IMR-90 (cell line): Measurements from ENCODE around the gene ALAD. TPM values are rescaled to one million over a fixed set of nuclear protein-coding genes. Genes with fewer than 3 reads are reported as not detected.

Experiments used
- ATAC-seq: fragments of 200-7000 bp; cut with Tn5 transposase; 2 replicates; pipeline ENCODE4 v1.9.1; 2020; ENCODE audit warnings: low read depth, mild to moderate bottlenecking, moderate library complexity
- BruUV-seq: library from RNA; stranded (reverse); fragments of 400-500 nt; replicated peaks from 2 replicates; lab custom pipeline; 2021; lab: Mats Ljungman, UMichigan
- CTCF ChIA-PET: fragments of 300-600 bp; formaldehyde crosslinking; extraction: SDS; loops from one replicate; lab custom pipeline; 2021; ENCODE audit warnings: antibody characterized with exemption; lab: Yijun Ruan, JAX
- POLR2A ChIA-PET: fragments of 300-600 bp; sonication (Branson Sonifier 250); formaldehyde crosslinking; loops from one replicate; lab custom pipeline; 2022; ENCODE audit warnings: antibody characterized with exemption; ENCODE audit not compliant: unreplicated experiment; lab: Charles Lee
- DNase-seq: peaks from one replicate; pipeline ENCODE4 v3.0.0; 2013
- H2AFZ ChIP-seq: replicated peaks from 2 replicates; pipeline ENCODE3; 2013; ENCODE audit warnings: low read length, mild to moderate bottlenecking; ENCODE audit not compliant: poor library complexity
- H2AK5ac ChIP-seq: 2 replicates; pipeline ENCODE4 v1.6.1; 2013; ENCODE audit warnings: low read depth, low read length, inconsistent platforms
- H2AK9ac ChIP-seq: replicated peaks from 2 replicates; pipeline ENCODE3; 2013; ENCODE audit warnings: mild to moderate bottlenecking, low read depth, low read length, moderate library complexity; ENCODE audit not compliant: poor library complexity
- H2BK120ac ChIP-seq: 2 replicates; pipeline ENCODE4 v1.6.1; 2013; ENCODE audit warnings: low read depth, low read length, inconsistent platforms
- H2BK15ac ChIP-seq: 3 replicates; pipeline ENCODE4 v1.6.1; 2013; ENCODE audit warnings: low read depth, low read length, inconsistent platforms
- H2BK20ac ChIP-seq: 2 replicates; pipeline ENCODE4 v1.6.1; 2013; ENCODE audit warnings: low read depth, mild to moderate bottlenecking, inconsistent platforms, low read length, moderate library complexity
- H2BK5ac ChIP-seq: 2 replicates; pipeline ENCODE4 v1.6.1; 2013; ENCODE audit warnings: mild to moderate bottlenecking, low read depth, low read length, inconsistent platforms; ENCODE audit not compliant: poor library complexity, severe bottlenecking
- H3K14ac ChIP-seq: replicated peaks from 2 replicates; pipeline ENCODE4 v1.6.1; 2013; ENCODE audit warnings: low read depth, low read length, inconsistent platforms
- H3K18ac ChIP-seq: 2 replicates; pipeline ENCODE4 v1.6.1; 2013; ENCODE audit warnings: low read depth, low read length, control low read depth
- H3K23ac ChIP-seq: 2 replicates; pipeline ENCODE4 v1.6.1; 2013; ENCODE audit warnings: low read depth, low read length, inconsistent platforms
- H3K27ac ChIP-seq: 2 replicates; pipeline ENCODE4 v1.5.1; 2013; ENCODE audit warnings: mild to moderate bottlenecking, control low read depth, low read length; ENCODE audit not compliant: insufficient read depth
- H3K27me3 ChIP-seq: 2 replicates; pipeline ENCODE4 v1.6.1; 2013; ENCODE audit warnings: low read length; ENCODE audit not compliant: control insufficient read depth, insufficient read depth
- H3K36me3 ChIP-seq: 2 replicates; pipeline ENCODE4 v1.6.1; 2013; ENCODE audit warnings: low read length, mixed read lengths; ENCODE audit not compliant: control insufficient read depth, insufficient read depth
- H3K4ac ChIP-seq: 2 replicates; pipeline ENCODE4 v1.6.1; 2013; ENCODE audit warnings: low read depth, low read length, inconsistent platforms
- H3K4me1 ChIP-seq: 2 replicates; pipeline ENCODE4 v1.6.1; 2013; ENCODE audit warnings: low read length, mixed read lengths; ENCODE audit not compliant: control insufficient read depth, insufficient read depth
- H3K4me2 ChIP-seq: 2 replicates; pipeline ENCODE4 v1.6.1; 2013; ENCODE audit warnings: low read depth, mild to moderate bottlenecking, control low read depth, low read length, moderate library complexity
- H3K4me3 ChIP-seq: 2 replicates; pipeline ENCODE4 v1.5.1; 2013; ENCODE audit warnings: low read depth, mild to moderate bottlenecking, control low read depth, low read length, moderate library complexity; ENCODE audit not compliant: insufficient read depth
- H3K56ac ChIP-seq: 2 replicates; pipeline ENCODE4 v1.6.1; 2013; ENCODE audit warnings: low read length, inconsistent platforms; ENCODE audit not compliant: insufficient read depth; ENCODE audit errors: extremely low read depth
- H3K79me1 ChIP-seq, 2 experiments: 2 replicates each; pipeline ENCODE4 v1.6.1; 2013; ENCODE audit warnings: low read length in 2 of 2, inconsistent platforms in 1 of 2, low read depth in 1 of 2
- H3K9ac ChIP-seq: 2 replicates; pipeline ENCODE4 v1.6.1; 2013; ENCODE audit warnings: low read depth, low read length, control low read depth
- H3K9me1 ChIP-seq: 2 replicates; pipeline ENCODE4 v1.6.1; 2013; ENCODE audit warnings: low read length, inconsistent platforms; ENCODE audit not compliant: insufficient read depth
- H3K9me3 ChIP-seq: 2 replicates; pipeline ENCODE4 v1.6.1; 2013; ENCODE audit warnings: low read length; ENCODE audit not compliant: control insufficient read depth, insufficient read depth
- H4K20me1 ChIP-seq: 2 replicates; pipeline ENCODE4 v1.6.1; 2013; ENCODE audit warnings: low read length, inconsistent platforms; ENCODE audit not compliant: insufficient read depth
- H4K5ac ChIP-seq: 2 replicates; pipeline ENCODE4 v1.6.1; 2013; ENCODE audit warnings: mild to moderate bottlenecking, low read depth, low read length, control low read depth
- H4K8ac ChIP-seq, 2 experiments: 2 replicates each; pipeline ENCODE4 v1.6.1; 2013; ENCODE audit warnings: low read depth in 2 of 2, low read length in 2 of 2, control low read depth in 1 of 2, inconsistent platforms in 1 of 2
- H4K91ac ChIP-seq: 2 replicates; pipeline ENCODE4 v1.6.1; 2013; ENCODE audit warnings: low read depth, low read length, inconsistent platforms; ENCODE audit not compliant: insufficient read depth
- CEBPB ChIP-seq: IDR thresholded peaks from 2 replicates; pipeline ENCODE4 v1.6.1; 2012; ENCODE audit warnings: low read depth, low read length, improper control_type of control experiment
- CHD1 ChIP-seq: IDR thresholded peaks from 2 replicates; pipeline ENCODE4 v1.6.1; 2012; ENCODE audit warnings: low read depth, low read length, improper control_type of control experiment
- FOS ChIP-seq: fragments of 150-350 bp; IDR thresholded peaks from 2 replicates; pipeline ENCODE4 v1.6.1; 2016; ENCODE audit warnings: low read depth, low read length
- MAFK ChIP-seq: IDR thresholded peaks from 2 replicates; pipeline ENCODE4 v1.6.1; 2012; ENCODE audit warnings: low read depth, low read length, improper control_type of control experiment
- MAZ ChIP-seq: IDR thresholded peaks from 2 replicates; pipeline ENCODE4 v1.6.1; 2012; ENCODE audit warnings: low read depth, mild to moderate bottlenecking, low read length, improper control_type of control experiment, moderate library complexity, borderline replicate concordance
- MXI1 ChIP-seq: IDR thresholded peaks from 2 replicates; pipeline ENCODE4 v1.6.1; 2012; ENCODE audit warnings: low read depth, mild to moderate bottlenecking, low read length, moderate library complexity, borderline replicate concordance
- NFE2L2 ChIP-seq: fragments of 150-350 bp; IDR thresholded peaks from 2 replicates; pipeline ENCODE4 v1.6.1; 2016; ENCODE audit warnings: low read depth, mild to moderate bottlenecking, low read length
- POLR2A ChIP-seq: IDR thresholded peaks from 2 replicates; pipeline ENCODE4 v1.6.1; 2012; ENCODE audit warnings: mild to moderate bottlenecking, low read depth, low read length
- RAD21 ChIP-seq: IDR thresholded peaks from 2 replicates; pipeline ENCODE4 v1.6.1; 2012; ENCODE audit warnings: low read length, improper control_type of control experiment
- RCOR1 ChIP-seq: IDR thresholded peaks from 2 replicates; pipeline ENCODE4 v1.6.1; 2012; ENCODE audit warnings: mild to moderate bottlenecking, low read length, improper control_type of control experiment; ENCODE audit not compliant: insufficient replicate concordance
- RFX5 ChIP-seq: IDR thresholded peaks from 2 replicates; pipeline ENCODE4 v1.8.0; 2012; ENCODE audit warnings: low read depth, mild to moderate bottlenecking, low read length, moderate library complexity
- WGBS, 2 experiments: methylation state at CpG; one replicate each; pipeline versions ENCODE4 v1.1.5 to v1.1.7; 2013; ENCODE audit warnings: missing lambda C conversion rate in 2 of 2; ENCODE audit not compliant: insufficient read length in 1 of 2; ENCODE audit errors: extremely low coverage in 2 of 2; 5-methylcytosine and 5-hydroxymethylcytosine counted together
- dilution Hi-C: fragments of 300-500 bp; cut with HindIII; formaldehyde crosslinking; loops from one replicate; pipeline ENCODE4 v1.14.3; 2018; ENCODE audit warnings: low sequenced_read_pairs; ENCODE audit not compliant: unreplicated experiment
- in situ Hi-C: fragments of 300-500 bp; cut with MboI; formaldehyde crosslinking; loops from 3 replicates; pipeline ENCODE4 v1.14.3; 2019; ENCODE audit warnings: low sequenced_read_pairs, inconsistent platforms, mixed read lengths
- intact Hi-C: fragments of 100-400 bp; cut with micrococcal nuclease; formaldehyde crosslinking; loops from 2 replicates; pipeline ENCODE4 v1.10.0; 2022
- polyA plus RNA-seq, 3 experiments: library from polyadenylated mRNA; depleted of rRNA; stranded (reverse); fragments of >200 nt; gene quantifications; 2 replicates each; pipeline ENCODE4 v1.2.3, GENCODE V29; 2012; ENCODE audit warnings: low replicate concordance in 1 of 3
- total RNA-seq: library from RNA; depleted of rRNA; stranded (reverse); fragments of >200 nt; gene quantifications from 2 replicates; pipeline ENCODE4 v1.2.3, GENCODE V29; 2012
- TF ChIP-seq, protein P1 (sequence below): fragments of 150-350 bp; IDR thresholded peaks from 2 replicates; pipeline ENCODE4 v1.6.1; 2017; ENCODE audit warnings: mild to moderate bottlenecking, antibody characterized with exemption, low read length, low read depth
- TF ChIP-seq, protein P2 (sequence below): conservative IDR thresholded peaks from 2 replicates; pipeline ENCODE4 v1.5.1; 2012; ENCODE audit warnings: mild to moderate bottlenecking, low read depth, low read length, improper control_type of control experiment
- TF ChIP-seq, protein P3 (sequence below): fragments of 150-350 bp; IDR thresholded peaks from 2 replicates; pipeline ENCODE4 v1.6.1; 2016; ENCODE audit warnings: low read depth, mild to moderate bottlenecking, low read length, moderate library complexity, borderline replicate concordance

ALAD gene
- total and polyA plus RNA-seq, 2 of the 4 experiments (the other 2 are of a cell fraction) = 11.1 to 15.6 TPM

DNA sequence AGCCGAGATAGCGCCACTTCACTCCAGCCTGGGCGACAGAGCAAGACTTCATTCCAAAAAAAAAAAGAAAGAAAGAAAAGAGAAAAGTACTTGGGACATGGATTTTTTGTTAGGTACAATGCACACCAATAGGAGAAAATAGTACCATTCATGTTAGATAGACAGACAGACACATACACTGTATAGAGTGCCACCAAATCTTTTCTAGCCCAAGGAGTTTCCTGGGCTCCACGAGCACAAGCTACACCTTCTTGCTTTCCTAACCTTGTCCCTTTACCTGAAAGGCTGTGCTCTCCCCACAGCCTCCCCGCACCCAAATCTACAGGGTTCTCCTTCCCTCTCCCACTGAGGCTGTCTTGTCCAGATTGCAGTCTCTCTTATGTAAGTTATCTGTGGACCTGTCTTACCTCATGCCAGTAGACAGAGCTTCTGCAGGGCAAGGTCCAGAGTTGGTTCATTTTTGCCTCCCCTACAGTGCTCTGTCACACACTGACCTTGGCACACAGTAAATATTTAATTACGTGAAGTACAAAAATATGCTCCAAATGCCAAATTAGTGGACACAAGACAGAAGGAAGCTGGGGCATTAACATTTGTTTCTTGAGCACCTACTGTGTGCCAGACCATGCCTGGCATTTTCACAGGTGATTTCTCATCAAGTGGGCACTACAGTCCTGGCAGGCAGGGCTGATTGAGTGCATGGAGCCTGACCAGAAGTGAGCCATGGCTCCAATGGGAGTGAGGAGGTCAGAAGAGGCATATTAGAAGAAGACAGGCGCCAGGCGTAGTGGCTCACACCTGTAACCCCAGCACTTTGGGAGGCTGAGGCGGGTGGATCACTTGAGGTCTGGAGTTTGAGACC lies 5.9 kb downstream of the ALAD start:
- Histone ChIP-seq H2BK20ac (no peak overlapping the region), H3K27me3 (no peaks in the 10 kb centered on the region), H2BK15ac (no peak overlapping the region), H3K23ac (no peak overlapping the region), H4K5ac (no peak overlapping the region), H3K4me2 (no peak overlapping the region), H4K91ac (no peak overlapping the region), H4K20me1 (no peaks in the 10 kb centered on the region), H3K79me1 (peaks cover 19 to 33% of the 10 kb centered on the region in 2 experiments), H2BK120ac (no peak overlapping the region), H3K27ac (no peak overlapping the region), H3K9ac (no peak overlapping the region), H3K18ac (no peak overlapping the region), H3K14ac (no peak overlapping the region), H3K4me1 (peaks cover 6% of the 10 kb centered on the region), H3K4me3 (no peak overlapping the region), H3K9me3 (no peaks in the 10 kb centered on the region), H2AK5ac (no peak overlapping the region), H2AFZ (no peak overlapping the region), H3K4ac (no peak overlapping the region), H3K56ac (no peak overlapping the region), H2AK9ac (no peak overlapping the region), H3K9me1 (peaks cover 3% of the 10 kb centered on the region; the same call in 1 of the 2 replicates), H3K36me3 (peaks cover 26% of the 10 kb centered on the region), H2BK5ac (no peak overlapping the region), H4K8ac (no peak overlapping the region)
- ChIA-PET POLR2A (no interaction called here), CTCF (no interaction called here)
- WGBS, 2 experiments = 100% methylated on average over 3 of the region's 9 CpGs; no CpG with 5 or more reads in 1 of the 2 experiments
- DNase-seq = no peak
- BruUV-seq = no TSS peak
- TF ChIP-seq FOS (no peak), CHD1 (no peak), MAZ (no peak), CEBPB (no peak), RFX5 (no peak), MXI1 (no peak), POLR2A (no peak), MAFK (no peak), NFE2L2 (no peak), RCOR1 (no peak), RAD21 (no peak)
- TF ChIP-seq, protein P1, sequence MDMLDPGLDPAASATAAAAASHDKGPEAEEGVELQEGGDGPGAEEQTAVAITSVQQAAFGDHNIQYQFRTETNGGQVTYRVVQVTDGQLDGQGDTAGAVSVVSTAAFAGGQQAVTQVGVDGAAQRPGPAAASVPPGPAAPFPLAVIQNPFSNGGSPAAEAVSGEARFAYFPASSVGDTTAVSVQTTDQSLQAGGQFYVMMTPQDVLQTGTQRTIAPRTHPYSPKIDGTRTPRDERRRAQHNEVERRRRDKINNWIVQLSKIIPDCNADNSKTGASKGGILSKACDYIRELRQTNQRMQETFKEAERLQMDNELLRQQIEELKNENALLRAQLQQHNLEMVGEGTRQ = no peak
- TF ChIP-seq, protein P2, sequence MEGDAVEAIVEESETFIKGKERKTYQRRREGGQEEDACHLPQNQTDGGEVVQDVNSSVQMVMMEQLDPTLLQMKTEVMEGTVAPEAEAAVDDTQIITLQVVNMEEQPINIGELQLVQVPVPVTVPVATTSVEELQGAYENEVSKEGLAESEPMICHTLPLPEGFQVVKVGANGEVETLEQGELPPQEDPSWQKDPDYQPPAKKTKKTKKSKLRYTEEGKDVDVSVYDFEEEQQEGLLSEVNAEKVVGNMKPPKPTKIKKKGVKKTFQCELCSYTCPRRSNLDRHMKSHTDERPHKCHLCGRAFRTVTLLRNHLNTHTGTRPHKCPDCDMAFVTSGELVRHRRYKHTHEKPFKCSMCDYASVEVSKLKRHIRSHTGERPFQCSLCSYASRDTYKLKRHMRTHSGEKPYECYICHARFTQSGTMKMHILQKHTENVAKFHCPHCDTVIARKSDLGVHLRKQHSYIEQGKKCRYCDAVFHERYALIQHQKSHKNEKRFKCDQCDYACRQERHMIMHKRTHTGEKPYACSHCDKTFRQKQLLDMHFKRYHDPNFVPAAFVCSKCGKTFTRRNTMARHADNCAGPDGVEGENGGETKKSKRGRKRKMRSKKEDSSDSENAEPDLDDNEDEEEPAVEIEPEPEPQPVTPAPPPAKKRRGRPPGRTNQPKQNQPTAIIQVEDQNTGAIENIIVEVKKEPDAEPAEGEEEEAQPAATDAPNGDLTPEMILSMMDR = no peak
- TF ChIP-seq, protein P3, sequence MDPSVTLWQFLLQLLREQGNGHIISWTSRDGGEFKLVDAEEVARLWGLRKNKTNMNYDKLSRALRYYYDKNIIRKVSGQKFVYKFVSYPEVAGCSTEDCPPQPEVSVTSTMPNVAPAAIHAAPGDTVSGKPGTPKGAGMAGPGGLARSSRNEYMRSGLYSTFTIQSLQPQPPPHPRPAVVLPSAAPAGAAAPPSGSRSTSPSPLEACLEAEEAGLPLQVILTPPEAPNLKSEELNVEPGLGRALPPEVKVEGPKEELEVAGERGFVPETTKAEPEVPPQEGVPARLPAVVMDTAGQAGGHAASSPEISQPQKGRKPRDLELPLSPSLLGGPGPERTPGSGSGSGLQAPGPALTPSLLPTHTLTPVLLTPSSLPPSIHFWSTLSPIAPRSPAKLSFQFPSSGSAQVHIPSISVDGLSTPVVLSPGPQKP = no peak
- ATAC-seq = no peak
- dilution Hi-C loops (no loop called here), in situ Hi-C loops (no loop called here), intact Hi-C loops (no loop called here)
